ENCODE measurements around the gene STAC. TPM values are rescaled to one million over a fixed set of nuclear protein-coding genes. Genes with fewer than 3 reads are reported as not detected.

STAC gene
- total and polyA plus RNA-seq, 8 donors = 0.29 to 7.2 (median 0.61) TPM; not detected in 4

DNA sequence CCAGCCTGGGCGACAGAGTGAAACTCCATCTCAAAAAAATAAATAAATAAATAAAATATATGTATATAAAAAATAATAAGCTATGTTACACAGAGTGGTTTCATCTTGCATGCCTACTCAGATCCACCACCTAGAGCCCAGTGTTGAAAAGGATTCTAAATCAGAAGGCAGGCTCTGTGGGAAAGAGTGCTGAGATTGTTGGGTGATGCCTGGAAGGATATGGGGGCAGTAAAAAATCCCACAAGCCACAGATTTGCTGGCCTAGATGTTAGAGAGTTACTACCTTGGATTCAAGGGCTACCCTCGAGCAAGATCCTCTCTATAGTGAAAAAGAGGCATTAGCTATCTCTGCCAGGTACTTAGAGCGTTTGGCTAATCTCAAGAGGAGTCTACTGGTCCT, 144.3 kb downstream of the STAC start:
- WGBS, 5 donors = 66 to 82% (median 70%) methylated on average over 3 of the region's 3 CpGs
- DNase-seq = no peak
- no peak for TF ChIP-seq EP300 (IDR thresholded peaks at IDR 0.05)
- TF ChIP-seq, protein P1, sequence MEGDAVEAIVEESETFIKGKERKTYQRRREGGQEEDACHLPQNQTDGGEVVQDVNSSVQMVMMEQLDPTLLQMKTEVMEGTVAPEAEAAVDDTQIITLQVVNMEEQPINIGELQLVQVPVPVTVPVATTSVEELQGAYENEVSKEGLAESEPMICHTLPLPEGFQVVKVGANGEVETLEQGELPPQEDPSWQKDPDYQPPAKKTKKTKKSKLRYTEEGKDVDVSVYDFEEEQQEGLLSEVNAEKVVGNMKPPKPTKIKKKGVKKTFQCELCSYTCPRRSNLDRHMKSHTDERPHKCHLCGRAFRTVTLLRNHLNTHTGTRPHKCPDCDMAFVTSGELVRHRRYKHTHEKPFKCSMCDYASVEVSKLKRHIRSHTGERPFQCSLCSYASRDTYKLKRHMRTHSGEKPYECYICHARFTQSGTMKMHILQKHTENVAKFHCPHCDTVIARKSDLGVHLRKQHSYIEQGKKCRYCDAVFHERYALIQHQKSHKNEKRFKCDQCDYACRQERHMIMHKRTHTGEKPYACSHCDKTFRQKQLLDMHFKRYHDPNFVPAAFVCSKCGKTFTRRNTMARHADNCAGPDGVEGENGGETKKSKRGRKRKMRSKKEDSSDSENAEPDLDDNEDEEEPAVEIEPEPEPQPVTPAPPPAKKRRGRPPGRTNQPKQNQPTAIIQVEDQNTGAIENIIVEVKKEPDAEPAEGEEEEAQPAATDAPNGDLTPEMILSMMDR (IDR thresholded peaks at IDR 0.05) = no peak
- TF ChIP-seq POLR2A (IDR thresholded peaks at IDR 0.05) = no peak
- no peak for TF ChIP-seq POLR2AphosphoS5 (IDR thresholded peaks at IDR 0.05)
- intact Hi-C loops (cut with DNase I; ENCODE audit: low total_unique reads) = no loop called here
- Histone ChIP-seq H3K36me3 (no peaks in the 10 kb centered on the region), H3K4me3 (no peak overlapping the region), H3K27me3 (no peaks in the 10 kb centered on the region), H3K4me1 (no peaks in the 10 kb centered on the region), H3K27ac (no peak overlapping the region), H3K9me3 (no peaks in the 10 kb centered on the region)

DNA sequence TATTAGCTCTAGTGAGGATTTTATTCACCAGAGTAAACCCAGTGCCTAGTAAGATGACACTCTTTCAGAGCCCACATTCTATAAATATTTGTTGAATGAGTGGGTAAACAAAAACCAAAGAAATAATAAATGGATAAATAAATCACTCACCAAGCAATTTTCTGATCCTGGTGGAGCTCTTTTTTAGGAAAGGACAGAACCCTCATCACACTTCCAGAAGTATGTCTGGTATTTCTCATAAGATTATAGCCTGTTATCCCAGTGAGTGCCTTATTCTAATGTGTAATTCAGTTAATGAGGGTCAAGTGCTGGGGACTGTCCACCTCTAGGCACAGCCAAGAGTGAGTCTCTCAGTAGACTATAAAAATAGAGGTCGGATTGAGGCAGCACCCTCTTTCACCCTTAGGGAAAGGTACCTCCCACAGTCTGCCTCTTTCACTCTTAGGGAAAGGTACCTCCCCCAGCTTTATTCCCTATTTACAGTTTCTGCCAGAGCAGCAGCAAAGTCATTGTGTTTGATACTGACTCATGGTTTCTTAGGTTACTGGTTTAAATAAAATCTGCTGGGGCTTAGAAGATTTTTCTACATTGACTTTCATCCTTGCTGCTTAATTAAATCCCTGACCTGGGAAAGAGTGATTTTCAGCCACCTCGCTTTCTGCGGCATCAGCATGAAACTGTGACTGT, 145.0 kb downstream of the STAC start:
- no peaks in the 10 kb centered on the region for H3K36me3 ChIP-seq
- intact Hi-C loops (cut with DNase I; ENCODE audit: low total_unique reads) = no loop called here
- no peak overlapping the region for H3K4me3 ChIP-seq
- no peaks in the 10 kb centered on the region for H3K27me3 ChIP-seq
- no peaks in the 10 kb centered on the region for H3K9me3 ChIP-seq
- no peak for DNase-seq
- no peak overlapping the region for H3K27ac ChIP-seq
- 64 to 74% (median 67%) methylated on average over 3 of the region's 3 CpGs for WGBS, 5 donors
- TF ChIP-seq POLR2A (IDR thresholded peaks at IDR 0.05) (no peak), EP300 (IDR thresholded peaks at IDR 0.05) (no peak), POLR2AphosphoS5 (IDR thresholded peaks at IDR 0.05) (no peak)
- TF ChIP-seq, protein P1 (IDR thresholded peaks at IDR 0.05) = no peak
- H3K4me1 ChIP-seq = no peaks in the 10 kb centered on the region

DNA sequence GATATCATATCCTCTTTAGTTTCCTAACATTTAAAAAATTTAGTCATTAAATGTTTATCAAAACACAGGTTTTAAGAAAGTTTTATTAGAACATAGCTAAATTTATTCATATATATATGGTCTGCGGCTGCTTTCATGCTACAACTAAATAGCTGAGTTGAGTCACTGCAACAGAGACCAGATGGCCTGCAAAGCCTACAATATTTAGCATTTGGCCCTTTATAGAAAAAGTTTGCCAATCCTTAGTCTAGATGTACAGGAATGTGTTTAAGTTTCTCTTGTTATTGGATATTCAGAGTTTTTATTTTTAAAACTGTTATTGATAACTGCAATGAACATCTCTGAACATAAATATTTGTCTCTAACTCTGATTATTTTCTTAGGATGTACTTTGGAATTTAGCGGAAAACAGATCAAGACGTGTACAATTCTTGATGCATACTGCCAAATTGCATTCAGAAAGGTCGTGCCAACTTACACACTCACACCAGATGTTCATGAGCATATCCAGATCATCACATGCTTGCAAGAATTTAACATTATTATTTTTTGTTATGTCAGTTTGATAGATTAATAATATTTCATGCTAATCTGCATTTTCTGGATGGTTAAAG, 157.9 kb downstream of the STAC start:
- H3K9me3 ChIP-seq = peaks cover 3 to 15% (median 8%) of the 10 kb centered on the region in 4 donors
- no peaks in the 10 kb centered on the region for H3K27me3 ChIP-seq
- TF ChIP-seq POLR2A (IDR thresholded peaks at IDR 0.05) (no peak), POLR2AphosphoS5 (IDR thresholded peaks at IDR 0.05) (no peak), EP300 (IDR thresholded peaks at IDR 0.05) (no peak)
- TF ChIP-seq, protein P1 (IDR thresholded peaks at IDR 0.05) = no peak
- no peak overlapping the region for H3K27ac ChIP-seq
- no peaks in the 10 kb centered on the region for H3K36me3 ChIP-seq
- 64 to 79% (median 70%) methylated on average over 4 of the region's 4 CpGs for WGBS, 5 donors
- intact Hi-C loops (cut with DNase I; ENCODE audit: low total_unique reads) = no loop called here
- H3K4me1 ChIP-seq = peaks cover 0 to 5% (median 0%) of the 10 kb centered on the region in 4 donors
- no peak overlapping the region for H3K4me3 ChIP-seq
- DNase-seq = no peak

DNA sequence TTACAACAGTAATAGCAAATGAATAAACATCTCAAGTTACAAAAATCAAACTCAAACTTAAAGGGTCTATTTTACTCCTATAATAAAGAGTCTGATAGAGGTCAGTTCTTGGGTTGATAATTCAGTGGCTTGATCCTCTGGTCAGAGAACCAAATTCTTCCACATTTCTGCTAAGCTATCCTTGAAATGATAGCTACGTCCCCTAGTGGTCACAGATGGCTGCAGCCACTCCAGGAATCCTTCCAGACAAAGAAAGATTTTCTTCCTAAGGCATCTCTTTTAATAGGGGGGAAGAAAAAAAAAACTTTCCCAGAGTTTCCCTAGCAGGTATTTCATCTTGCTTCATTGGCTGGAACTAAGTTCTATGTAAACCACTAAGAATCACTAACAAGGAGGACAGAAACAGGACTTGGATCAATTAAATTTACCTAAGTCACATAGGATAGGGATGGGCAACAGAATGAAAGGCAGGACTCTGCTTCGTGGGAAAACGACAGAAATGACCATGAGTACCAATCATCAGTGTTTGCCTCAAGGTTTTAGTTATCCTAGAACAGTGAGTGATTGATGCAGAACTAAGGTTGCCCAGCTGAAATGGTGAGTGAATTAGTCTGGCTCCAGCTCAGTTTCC, 160.7 kb downstream of the STAC start:
- TF ChIP-seq EP300 (IDR thresholded peaks at IDR 0.05) = no peak
- TF ChIP-seq, protein P1 (IDR thresholded peaks at IDR 0.05) = peak in 3 of 7 experiments; percentile 16 to 34 (median 31)
- DNase-seq = no peak
- H3K27me3 ChIP-seq = no peaks in the 10 kb centered on the region
- peaks cover 0 to 6% (median 4%) of the 10 kb centered on the region in 4 donors for H3K9me3 ChIP-seq
- H3K27ac ChIP-seq = no peak overlapping the region
- intact Hi-C loops (cut with DNase I; ENCODE audit: low total_unique reads) = no loop called here
- WGBS, 5 donors = 41 to 53% (median 49%) methylated on average over 3 of the region's 3 CpGs
- H3K36me3 ChIP-seq = no peaks in the 10 kb centered on the region
- no peak overlapping the region for H3K4me3 ChIP-seq
- peaks cover 0 to 5% (median 0%) of the 10 kb centered on the region in 4 donors for H3K4me1 ChIP-seq

Measured in stomach (tissue), 9 donors.